B cell (primary cell): ENCODE measurements around the gene TRABD. TPM values are rescaled to one million over a fixed set of nuclear protein-coding genes. Genes with fewer than 3 reads are reported as not detected.

ENCODE experiments used
- ATAC-seq: fragments of 200-7000 bp; cut with Tn5 transposase; one replicate; pipeline ENCODE4 v1.10.0; 2021; ENCODE audit warnings: low read depth, mild to moderate bottlenecking, moderate number of reproducible peaks, moderate library complexity
- CTCF ChIA-PET: fragments of 350-600 bp; sonication (Branson Sonifier 250); formaldehyde crosslinking; loops from one replicate; lab custom pipeline; 2021; ENCODE audit warnings: antibody characterized with exemption, inconsistent platforms; lab: Charles Lee
- POLR2A ChIA-PET: fragments of 350-600 bp; sonication (Branson Sonifier 250); formaldehyde crosslinking; loops from one replicate; lab custom pipeline; 2021; ENCODE audit warnings: antibody characterized with exemption; lab: Charles Lee
- DNase-seq: peaks from one replicate; pipeline ENCODE4 v3.0.0; 2013
- H2AFZ ChIP-seq: 2 replicates; pipeline ENCODE4 v1.6.1; 2012; ENCODE audit warnings: mild to moderate bottlenecking, low read depth, low read length; ENCODE audit not compliant: insufficient read depth, poor library complexity, severe bottlenecking
- H3K27ac ChIP-seq, 2 donors: 1 replicate in 1 of 2; 2 replicates in 1 of 2; pipeline ENCODE4 v1.5.1; 2012 to 2013; ENCODE audit warnings: low read length in 2 of 2, mild to moderate bottlenecking in 2 of 2, moderate library complexity in 1 of 2
- H3K27me3 ChIP-seq, 4 experiments: fragments of 200-600 bp in 1 of 4; sonication (generic) in 1 of 4; replicated peaks in 1 of 4; 1 replicate in 2 of 4; 2 replicates in 2 of 4; pipeline versions ENCODE4 v1.6.1 to v1.7.0; 2013 to 2016; ENCODE audit warnings: low read length in 3 of 4, mild to moderate bottlenecking in 2 of 4, mixed read lengths in 1 of 4, moderate library complexity in 1 of 4; ENCODE audit not compliant: insufficient read depth in 4 of 4, control insufficient read depth in 3 of 4; ENCODE audit errors: control extremely low read depth in 1 of 4
- H3K36me3 ChIP-seq, 2 experiments: replicated peaks in 1 of 2; 1 replicate in 1 of 2; 2 replicates in 1 of 2; pipeline versions ENCODE4 v1.6.1 to v1.7.1; 2013; ENCODE audit warnings: low read length in 1 of 2; ENCODE audit not compliant: insufficient read depth in 2 of 2, control insufficient read depth in 1 of 2; ENCODE audit errors: control extremely low read depth in 1 of 2, extremely low read depth in 1 of 2
- H3K4me1 ChIP-seq, 2 donors: fragments of 200-600 bp in 1 of 2; sonication (generic) in 1 of 2; 1 replicate in 1 of 2; 2 replicates in 1 of 2; pipeline versions ENCODE4 v1.5.1 to v1.6.1; 2013 to 2017; ENCODE audit warnings: low read length in 2 of 2; ENCODE audit not compliant: control insufficient read depth in 2 of 2, insufficient read depth in 2 of 2
- H3K4me2 ChIP-seq: replicated peaks from 2 replicates; pipeline ENCODE3; 2012; ENCODE audit warnings: mild to moderate bottlenecking, low read depth, low read length; ENCODE audit not compliant: poor library complexity, severe bottlenecking
- H3K4me3 ChIP-seq, 5 experiments: fragments of 200-600 bp in 1 of 5; sonication (generic) in 1 of 5; 1 replicate in 3 of 5; 2 replicates in 2 of 5; pipeline versions ENCODE4 v1.5.1 to v1.7.0; 2011 to 2016; ENCODE audit warnings: low read length in 4 of 5, mild to moderate bottlenecking in 4 of 5, low read depth in 2 of 5, control low read depth in 1 of 5, moderate library complexity in 1 of 5; ENCODE audit not compliant: insufficient read depth in 1 of 5; ENCODE audit errors: control extremely low read depth in 1 of 5, extremely low read depth in 1 of 5
- H3K79me2 ChIP-seq: fragments of 200-600 bp; sonication (generic); one replicate; pipeline ENCODE4 v1.6.0; 2016; ENCODE audit warnings: low read length; ENCODE audit not compliant: control insufficient read depth, insufficient read depth
- H3K9ac ChIP-seq: fragments of 200-600 bp; sonication (generic); 2 replicates; pipeline ENCODE4 v1.6.1; 2017; ENCODE audit warnings: mild to moderate bottlenecking, low read length, moderate library complexity
- H3K9me3 ChIP-seq, 3 donors: one replicate each; pipeline versions ENCODE4 v1.6.1 to v1.7.1; 2013; ENCODE audit warnings: low read length in 2 of 3; ENCODE audit not compliant: control insufficient read depth in 2 of 3, insufficient read depth in 1 of 3; ENCODE audit errors: control extremely low read depth in 1 of 3
- H4K20me1 ChIP-seq: 2 replicates; pipeline ENCODE4 v1.6.0; 2012; ENCODE audit warnings: mild to moderate bottlenecking, low read length; ENCODE audit not compliant: insufficient read depth, control insufficient read depth, poor library complexity, severe bottlenecking
- H3K27ac Mint-ChIP-seq: one replicate; pipeline ENCODE4 v1.8.0; 2021; ENCODE audit warnings: mixed read lengths
- H3K27me3 Mint-ChIP-seq: one replicate; pipeline ENCODE4 v1.8.0; 2021; ENCODE audit warnings: mixed read lengths
- H3K4me1 Mint-ChIP-seq: one replicate; pipeline ENCODE4 v1.8.0; 2021; ENCODE audit warnings: mixed read lengths
- H3K4me3 Mint-ChIP-seq: one replicate; pipeline ENCODE4 v1.8.0; 2021; ENCODE audit warnings: mixed read lengths
- H3K9me3 Mint-ChIP-seq: one replicate; pipeline ENCODE4 v1.8.0; 2022; ENCODE audit warnings: mixed read lengths; ENCODE audit not compliant: insufficient read depth
- EZH2 ChIP-seq: IDR thresholded peaks from 2 replicates; pipeline ENCODE4 v1.6.1; 2012; ENCODE audit warnings: borderline replicate concordance, low read depth, mild to moderate bottlenecking, moderate library complexity, low read length; ENCODE audit not compliant: insufficient read depth, poor library complexity, severe bottlenecking
- whole genome bisulfite sequencing: methylation state at CpG from one replicate; pipeline ENCODE4 v1.1.5; 2013; ENCODE audit warnings: missing lambda C conversion rate; ENCODE audit not compliant: insufficient coverage; 5-methylcytosine and 5-hydroxymethylcytosine counted together
- intact Hi-C: fragments of 100-400 bp; cut with micrococcal nuclease; formaldehyde crosslinking; loops from one replicate; pipeline ENCODE4 v1.10.0; 2022
- polyA plus RNA-seq: library from polyadenylated mRNA; depleted of rRNA; stranded (reverse); fragments of >200 nt; gene quantifications from 2 replicates; pipeline ENCODE4 v1.2.3, GENCODE V29; 2012
- total RNA-seq, 2 donors: library from RNA; stranded (reverse); fragments of 120-200 nt in 1 of 2; gene quantifications; 1 replicate in 1 of 2; 2 replicates in 1 of 2; pipeline versions ENCODE4 v1.2.3 to v1.2.4, GENCODE V29; 2013 to 2022
- TF ChIP-seq, protein P1 (sequence below): fragments of 200-600 bp; IDR thresholded peaks from one replicate; pipeline ENCODE4 v1.8.0; 2022; ENCODE audit warnings: antibody characterized with exemption, mild to moderate bottlenecking

Gene TRABD
- total and polyA plus RNA-seq, 2 donors (not counting 1 experiment from before 2014, with no cell fraction given), result 164 to 200 TPM

DNA sequence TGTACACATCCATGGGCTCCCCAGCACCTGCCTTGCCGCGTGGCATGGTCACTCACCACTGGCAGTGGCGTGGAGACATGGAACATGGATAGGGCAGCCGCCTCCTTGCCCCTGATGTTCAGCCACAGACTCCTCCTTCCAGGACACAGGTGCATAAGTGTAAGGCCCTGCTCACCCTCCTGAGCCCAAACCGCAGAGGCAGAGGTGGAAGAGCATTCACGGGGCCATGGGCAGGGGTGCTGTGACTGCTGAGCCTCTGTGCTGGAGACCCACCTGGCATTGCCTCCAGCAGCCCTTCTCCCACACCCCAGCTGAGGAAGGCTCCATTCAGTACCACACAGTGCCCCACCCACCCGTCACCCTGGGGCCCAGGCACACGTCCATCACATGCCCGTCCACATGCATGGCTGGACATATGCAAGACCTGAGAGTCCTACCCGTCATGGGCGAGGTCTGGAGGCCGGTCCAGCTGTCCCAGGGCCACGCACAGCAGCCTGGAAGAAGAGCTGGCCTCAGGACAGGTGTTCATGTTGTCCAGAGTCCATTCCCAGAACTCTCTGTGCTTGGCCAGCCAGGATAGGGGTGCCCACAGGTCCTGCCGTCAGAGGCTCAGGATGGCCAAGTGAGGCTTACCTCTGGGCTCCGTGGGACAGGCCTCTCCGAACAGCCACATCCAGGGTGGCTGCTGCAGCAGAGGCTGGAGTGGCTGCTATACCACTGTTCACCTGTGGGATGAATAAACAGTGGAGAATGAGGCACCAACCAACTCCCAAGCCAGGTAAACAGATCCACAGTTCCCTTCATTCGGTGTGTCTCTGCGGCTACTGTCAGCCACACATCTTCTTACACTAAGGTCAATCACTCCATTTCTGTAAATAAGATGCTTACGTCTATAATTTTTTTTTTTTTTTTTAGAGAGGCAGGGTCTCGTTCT lies 60.8 kb downstream of the TRABD start:
- intact Hi-C loops, result no loop called here
- WGBS, result 96% methylated on average over 16 of the region's 20 CpGs
- Mint-ChIP-seq H3K27ac (no peak overlapping the region), H3K4me1 (peaks cover 43% of the 10 kb centered on the region), H3K27me3 (no peaks in the 10 kb centered on the region), H3K9me3 (no peaks in the 10 kb centered on the region), H3K4me3 (peak overlapping the region; percentile 96)
- no peak for DNase-seq
- Histone ChIP-seq H4K20me1 (peaks cover 64% of the 10 kb centered on the region), H3K4me3 (no peak overlapping the region), H3K4me1 (peaks cover 40 to 74% of the 10 kb centered on the region in 2 donors), H3K27me3 (no peaks in the 10 kb centered on the region), H3K9ac (no peak overlapping the region), H3K79me2 (peaks cover 61% of the 10 kb centered on the region), H3K9me3 (no peaks in the 10 kb centered on the region), H3K36me3 (peaks cover 0 to 29% of the 10 kb centered on the region in 2 experiments), H2AFZ (no peak overlapping the region), H3K4me2 (peak overlapping the region; percentile 93), H3K27ac (no peak overlapping the region)
- ChIA-PET POLR2A (no interaction called here), CTCF (interaction anchor here (1.1 to 2.9 kb wide), 2 partner anchors 96 to 375 kb away, joined by 4 to 16 read pairs; no protein-coding TSS in a partner anchor)
- ATAC-seq, result no peak
- TF ChIP-seq, protein P1, sequence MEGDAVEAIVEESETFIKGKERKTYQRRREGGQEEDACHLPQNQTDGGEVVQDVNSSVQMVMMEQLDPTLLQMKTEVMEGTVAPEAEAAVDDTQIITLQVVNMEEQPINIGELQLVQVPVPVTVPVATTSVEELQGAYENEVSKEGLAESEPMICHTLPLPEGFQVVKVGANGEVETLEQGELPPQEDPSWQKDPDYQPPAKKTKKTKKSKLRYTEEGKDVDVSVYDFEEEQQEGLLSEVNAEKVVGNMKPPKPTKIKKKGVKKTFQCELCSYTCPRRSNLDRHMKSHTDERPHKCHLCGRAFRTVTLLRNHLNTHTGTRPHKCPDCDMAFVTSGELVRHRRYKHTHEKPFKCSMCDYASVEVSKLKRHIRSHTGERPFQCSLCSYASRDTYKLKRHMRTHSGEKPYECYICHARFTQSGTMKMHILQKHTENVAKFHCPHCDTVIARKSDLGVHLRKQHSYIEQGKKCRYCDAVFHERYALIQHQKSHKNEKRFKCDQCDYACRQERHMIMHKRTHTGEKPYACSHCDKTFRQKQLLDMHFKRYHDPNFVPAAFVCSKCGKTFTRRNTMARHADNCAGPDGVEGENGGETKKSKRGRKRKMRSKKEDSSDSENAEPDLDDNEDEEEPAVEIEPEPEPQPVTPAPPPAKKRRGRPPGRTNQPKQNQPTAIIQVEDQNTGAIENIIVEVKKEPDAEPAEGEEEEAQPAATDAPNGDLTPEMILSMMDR, result no peak
- no peak for TF ChIP-seq EZH2

DNA sequence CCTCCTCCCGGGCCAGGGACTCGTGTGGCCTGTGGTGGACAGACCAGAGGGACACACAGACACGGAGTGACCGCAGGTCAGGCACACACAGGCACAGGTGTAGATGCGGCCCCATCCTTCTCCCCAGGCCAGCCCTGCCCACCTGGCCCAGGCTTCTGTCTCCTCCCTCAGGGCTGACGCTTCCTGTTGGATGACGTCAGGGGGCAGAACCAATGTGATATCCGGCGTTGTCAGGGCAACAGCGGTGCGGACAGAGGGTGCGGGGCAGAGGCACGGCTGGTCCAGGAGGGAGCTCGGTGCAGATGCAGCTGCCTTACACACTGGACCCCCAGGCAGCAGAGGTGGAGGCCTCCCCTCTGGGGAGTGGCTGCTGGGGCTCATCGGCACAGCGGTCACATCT lies 62.0 kb downstream of the TRABD start:
- intact Hi-C loops, result no loop called here
- Histone ChIP-seq H3K79me2 (peaks cover 49% of the 10 kb centered on the region), H3K27me3 (no peaks in the 10 kb centered on the region), H2AFZ (no peak overlapping the region), H3K4me1 (peaks cover 31 to 68% of the 10 kb centered on the region in 2 donors), H3K4me3 (no peak overlapping the region), H3K27ac (no peak overlapping the region), H3K36me3 (peaks cover 0 to 29% of the 10 kb centered on the region in 2 experiments), H3K4me2 (no peak overlapping the region), H4K20me1 (peaks cover 58% of the 10 kb centered on the region), H3K9me3 (no peaks in the 10 kb centered on the region), H3K9ac (no peak overlapping the region)
- WGBS, result 67% methylated on average over 16 of the region's 16 CpGs
- Mint-ChIP-seq H3K4me1 (peaks cover 41% of the 10 kb centered on the region), H3K9me3 (no peaks in the 10 kb centered on the region), H3K4me3 (peak overlapping the region; percentile 69), H3K27me3 (no peaks in the 10 kb centered on the region), H3K27ac (peak overlapping the region; percentile 73)
- DNase-seq (peak; percentile 74), ATAC-seq (no peak)
- ChIA-PET POLR2A (interaction anchor here (0.6 kb wide), 1 partner anchor 60 kb away, joined by 5 read pairs; the partner anchor contains the start of gene PLXNB2), CTCF (no interaction called here)
- TF ChIP-seq, protein P1, result no peak
- TF ChIP-seq EZH2, result no peak
